ENCODE measurements around the gene COX4I1.

The COX4I1 gene

GRCh38 chr16:85853547-85854545 is 54.4 kb downstream of the COX4I1 start:
- TF ChIP-seq CTCF (IDR thresholded peaks at IDR 0.05; ENCODE audit: low read depth, low read length) = no peak
- DNase-seq (ENCODE audit: extremely low read depth, low read depth) = no peak

DNA sequence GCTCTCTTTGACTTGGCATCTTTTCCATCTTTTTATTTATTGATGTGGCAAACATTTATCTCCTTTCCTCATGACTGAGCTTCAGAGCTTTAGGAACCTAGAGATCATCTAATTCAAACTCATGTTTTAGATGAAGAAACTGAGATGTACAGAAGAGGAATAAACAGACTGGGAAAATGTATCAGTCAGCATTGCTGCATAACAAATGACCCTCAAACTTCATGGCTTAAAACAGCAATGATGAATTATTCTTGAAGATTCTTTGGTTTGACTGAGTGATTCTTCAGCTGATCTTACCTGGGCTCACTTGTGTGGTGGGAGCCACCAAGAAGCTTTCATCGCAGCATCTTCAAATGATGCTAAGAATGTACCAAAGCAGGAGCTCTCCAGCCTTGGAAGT is 55.4 kb downstream of the COX4I1 start:
- TF ChIP-seq CTCF (IDR thresholded peaks at IDR 0.05; ENCODE audit: low read depth, low read length) = no peak
- no peak for DNase-seq (ENCODE audit: extremely low read depth, low read depth)

- no peak for DNase-seq (ENCODE audit: extremely low read depth, low read depth)
- TF ChIP-seq CTCF (IDR thresholded peaks at IDR 0.05; ENCODE audit: low read depth, low read length) = no peak
Measured at GRCh38 chr16:85856079-85856478, 56.6 kb downstream of the COX4I1 start.

DNA sequence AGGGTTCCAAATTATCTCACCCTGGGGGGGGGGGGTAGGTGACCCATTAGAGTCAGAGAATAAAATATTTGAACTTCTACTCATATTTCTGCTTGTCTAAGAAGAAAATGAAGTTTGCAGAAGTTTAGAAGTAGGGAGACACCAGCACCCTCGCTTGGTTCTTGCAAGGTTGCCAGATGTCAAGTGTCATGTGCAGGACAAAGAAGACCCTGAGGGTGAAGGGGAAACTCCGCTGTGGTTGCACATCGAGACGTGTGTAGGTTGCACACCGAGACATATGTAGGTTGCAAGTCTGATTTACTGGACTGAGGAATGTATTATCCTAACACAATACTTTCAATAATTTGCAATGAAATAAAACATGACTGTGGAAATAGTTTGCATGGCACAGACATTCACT is 57.1 kb downstream of the COX4I1 start:
- TF ChIP-seq CTCF (IDR thresholded peaks at IDR 0.05; ENCODE audit: low read depth, low read length) = no peak
- DNase-seq (ENCODE audit: extremely low read depth, low read depth) = no peak
